ENCODE data around the gene PSMB5.
"Not testable (repeated sequence)": the region's sequence is repeated elsewhere in the genome, so short reads cannot be mapped to it uniquely, and the experiment has no call there.

Gene PSMB5

DNA sequence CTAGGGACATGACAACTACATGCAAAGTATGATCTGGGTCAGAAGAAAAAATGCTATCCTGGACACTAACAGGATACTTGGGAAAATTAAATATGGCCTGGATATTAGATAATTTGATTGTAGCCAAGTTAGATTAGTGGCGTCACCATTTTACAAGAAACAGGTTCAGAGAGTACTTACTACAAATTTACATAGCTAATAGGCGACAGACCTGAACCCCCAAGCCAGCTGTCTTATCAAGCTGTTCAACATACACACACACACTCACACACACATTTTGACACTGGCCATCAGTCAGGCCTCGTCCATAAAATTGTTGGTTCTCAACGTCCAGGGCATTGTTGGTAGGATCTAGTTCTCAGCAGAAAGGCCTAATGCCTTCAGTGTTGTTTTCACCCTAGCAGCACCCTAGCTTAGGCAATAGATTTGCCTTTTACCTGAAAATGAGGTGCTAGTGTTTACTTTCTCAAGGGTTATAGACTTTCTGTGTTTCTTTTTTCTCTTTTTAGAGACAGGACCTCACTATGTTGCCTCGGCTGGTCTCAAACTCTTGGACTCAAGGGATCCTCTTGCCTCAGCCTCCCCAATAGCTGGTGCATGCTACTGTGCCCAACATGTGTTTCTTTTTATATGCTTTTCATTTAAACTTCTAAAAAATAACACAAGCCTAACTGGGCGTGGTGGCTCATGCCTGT is 21.5 kb downstream of the PSMB5 start:
- no peak for DNase-seq

DNA sequence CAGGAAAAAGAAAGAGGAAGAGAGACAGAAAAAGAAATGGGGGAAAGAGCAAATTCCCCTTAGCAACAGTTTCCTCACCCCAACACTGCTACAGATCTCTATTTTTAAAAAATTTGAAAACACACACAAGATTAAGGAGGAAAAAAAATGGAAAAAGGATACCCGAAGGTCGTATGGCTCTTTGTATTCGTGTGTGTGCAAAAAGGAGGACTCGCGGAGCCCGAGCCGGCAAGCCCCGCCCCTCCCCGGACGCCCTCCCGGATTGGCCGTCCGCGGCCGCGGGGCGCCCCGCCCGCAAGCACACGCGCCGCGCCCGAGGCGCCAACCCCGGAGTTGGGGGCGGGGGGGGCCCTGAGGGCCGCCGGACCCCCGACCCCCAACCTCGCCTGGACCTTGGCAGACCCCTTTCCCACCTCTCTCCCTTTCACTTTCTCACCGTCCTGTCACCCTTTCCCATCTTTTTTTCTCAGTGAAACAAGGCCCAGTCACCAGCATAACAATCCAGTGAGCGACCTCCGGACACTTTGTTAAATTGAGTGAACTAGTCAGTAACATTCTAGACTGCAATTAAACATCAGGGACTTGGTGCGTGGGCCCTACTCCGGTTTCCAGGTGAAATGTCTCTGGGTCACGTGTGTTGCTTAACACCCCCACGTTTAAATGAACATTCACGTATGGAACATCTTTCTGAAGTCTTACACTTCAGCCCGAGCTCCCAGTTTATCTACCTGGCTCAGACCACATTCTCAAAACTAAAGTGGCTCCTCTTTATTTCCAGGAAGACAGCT is 24.6 kb downstream of the PSMB5 start, which contains the start of gene C14orf93:
Gene C14orf93, minus strand, starts transcription at position 205 of the 788 bp plus-strand sequence. CDS start 11,120 bp downstream, outside the sequence.
- peak; percentile 73 for DNase-seq

DNA sequence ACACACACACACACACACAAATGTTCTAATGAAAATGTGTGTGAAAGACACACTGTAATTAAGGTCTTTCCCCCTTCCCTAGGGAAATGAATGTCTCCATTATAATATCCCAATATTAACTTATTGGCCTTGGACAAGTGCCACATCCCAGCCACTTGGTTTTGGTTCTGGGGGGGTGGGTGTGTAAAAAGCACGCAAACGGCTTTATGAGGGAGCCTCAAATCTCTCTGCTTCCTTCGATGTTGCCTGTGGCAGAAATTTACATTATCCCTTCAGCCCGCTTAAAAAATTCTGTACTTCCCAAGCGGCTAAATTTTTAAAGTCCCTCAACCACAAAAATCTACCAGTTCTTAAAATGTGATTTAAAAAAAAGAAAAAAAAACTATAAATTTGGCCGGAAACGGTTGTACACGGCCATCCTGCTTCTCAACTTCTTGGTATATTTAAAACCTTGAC is 25.2 kb downstream of the PSMB5 start:
- no peak for DNase-seq

DNA sequence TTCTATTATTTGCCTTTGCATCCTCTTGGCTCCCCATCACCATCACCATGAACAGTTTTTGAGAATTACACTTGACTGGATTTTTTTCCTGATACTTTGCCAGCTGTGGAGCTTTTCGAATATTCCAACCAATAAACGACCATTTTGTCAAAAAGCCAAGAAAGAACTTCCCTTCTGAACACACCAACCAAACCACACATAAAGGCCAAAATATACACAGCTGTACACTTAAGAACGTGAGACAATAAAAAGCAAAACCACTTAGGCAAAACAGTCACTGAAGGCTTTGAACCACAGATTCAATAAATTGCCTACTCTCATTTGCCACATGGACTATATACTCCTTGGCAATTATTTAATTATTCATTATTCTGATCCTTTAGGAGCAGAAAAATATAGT is 25.9 kb downstream of the PSMB5 start:
- no peak for DNase-seq

GRCh38 chr14:23006544-23007419 is 27.9 kb downstream of the PSMB5 start:
- DNase-seq, result peak; percentile 98

DNA sequence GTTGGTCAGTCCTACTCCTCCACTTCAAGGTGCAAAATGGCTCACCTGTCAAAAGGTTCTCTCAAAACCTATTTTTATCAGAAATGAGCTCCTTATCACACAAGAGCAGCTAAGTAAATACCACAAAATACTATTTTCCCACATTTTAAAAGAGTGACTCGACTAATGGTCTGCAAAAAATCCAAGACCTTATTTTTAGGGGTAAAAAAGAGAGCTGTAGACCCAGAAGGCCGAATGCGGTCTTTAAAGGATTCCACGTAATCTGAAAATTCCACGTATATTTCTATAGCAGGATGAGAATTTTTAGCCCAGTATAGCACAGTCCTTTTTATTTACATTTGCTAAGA is 28.5 kb downstream of the PSMB5 start:
- no peak for DNase-seq

DNA sequence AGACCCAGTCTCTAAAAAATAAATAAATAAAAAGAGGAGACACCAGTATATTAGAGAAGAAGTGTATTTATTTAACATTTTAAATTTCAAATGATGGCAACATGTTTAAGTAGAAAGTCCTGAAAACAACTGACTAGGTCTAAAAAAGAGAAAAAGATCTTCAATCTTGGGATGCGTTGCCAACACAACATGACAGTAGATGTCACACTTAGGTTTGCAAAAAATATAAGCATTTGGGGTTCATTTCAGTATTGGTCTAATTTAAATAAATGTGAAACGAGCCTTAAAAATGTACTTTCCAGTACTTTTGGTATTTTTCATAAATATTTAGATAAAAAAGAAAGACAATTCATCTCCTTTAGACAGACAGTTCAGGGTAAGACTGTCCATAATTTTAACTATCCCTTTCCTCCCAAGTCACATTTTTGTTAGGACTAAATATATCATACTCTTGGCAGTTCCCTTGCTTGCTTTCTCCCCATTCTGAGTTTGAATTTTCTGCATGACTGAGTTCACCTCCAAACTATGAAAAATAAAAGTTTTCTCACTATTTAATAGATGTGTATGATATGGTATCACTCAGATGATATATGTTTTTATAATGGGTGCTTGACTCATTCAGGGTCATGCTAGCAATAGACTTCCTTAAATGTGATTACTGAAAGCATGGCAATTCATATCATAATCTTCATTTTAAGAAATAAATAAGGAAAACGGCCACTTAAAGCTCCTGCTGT is 29.1 kb downstream of the PSMB5 start:
- peak; percentile 24 for DNase-seq

GRCh38 chr14:23004274-23004673 is 30.4 kb downstream of the PSMB5 start:
- not testable (repeated sequence) for DNase-seq

DNA sequence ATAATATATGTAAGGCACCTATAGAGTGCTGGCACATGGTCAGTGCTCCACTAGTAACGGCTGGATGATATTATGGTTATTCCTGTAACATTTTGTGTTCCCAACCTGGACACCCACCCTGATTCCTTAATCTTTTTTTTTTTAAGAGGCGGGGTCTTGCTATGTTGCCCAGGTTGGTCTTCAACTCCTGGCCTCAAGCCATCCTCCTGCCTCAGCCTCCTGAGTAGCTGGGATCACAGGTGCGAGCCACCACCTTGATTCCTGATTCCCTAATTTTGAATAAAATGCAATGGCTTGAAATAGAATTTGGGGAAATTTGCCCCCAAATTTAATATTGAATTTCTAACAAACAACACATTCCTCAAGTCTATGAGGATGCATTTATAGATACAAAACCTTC is 32.1 kb downstream of the PSMB5 start:
- DNase-seq, result no peak

- DNase-seq, result no peak
These were observed 33.8 kb downstream of the PSMB5 start for GRCh38 chr14:23000860-23001259.

- DNase-seq, result no peak
These were observed 36.2 kb downstream of the PSMB5 start for GRCh38 chr14:22998329-22999012.

DNA sequence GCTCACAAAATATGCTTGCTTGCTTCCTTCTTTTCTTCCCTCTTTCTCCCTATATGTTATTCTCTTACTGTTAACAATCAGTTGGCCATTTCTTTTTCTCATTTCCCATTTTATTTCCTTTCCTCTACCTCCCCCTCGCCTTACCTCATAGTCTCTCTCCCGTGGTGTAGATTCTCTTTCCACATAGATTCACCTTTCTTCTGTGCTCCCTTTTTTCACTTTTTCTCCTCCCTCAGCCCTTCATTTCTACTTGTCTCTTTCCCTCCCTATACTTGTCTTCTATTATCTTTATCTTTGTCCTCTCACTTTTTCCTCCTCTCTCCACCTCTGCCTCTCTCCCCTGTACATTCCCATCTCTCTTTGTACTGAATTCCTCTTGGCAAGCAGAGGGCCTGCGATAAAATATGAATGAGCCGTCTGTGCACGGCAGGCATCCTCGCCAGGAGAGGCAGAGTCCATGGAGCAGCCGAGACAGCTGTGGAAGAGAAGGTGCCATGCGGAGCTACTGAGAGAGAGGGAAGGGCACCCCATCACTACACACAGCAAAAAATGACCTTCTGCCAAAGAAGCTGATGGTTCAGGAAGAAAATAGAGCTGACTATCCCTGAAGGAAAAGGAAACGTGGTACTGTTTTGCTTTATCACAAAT is 36.9 kb downstream of the PSMB5 start:
- no peak for DNase-seq

GRCh38 chr14:22996768-22997654 is 37.7 kb downstream of the PSMB5 start:
- DNase-seq, result no peak

DNA sequence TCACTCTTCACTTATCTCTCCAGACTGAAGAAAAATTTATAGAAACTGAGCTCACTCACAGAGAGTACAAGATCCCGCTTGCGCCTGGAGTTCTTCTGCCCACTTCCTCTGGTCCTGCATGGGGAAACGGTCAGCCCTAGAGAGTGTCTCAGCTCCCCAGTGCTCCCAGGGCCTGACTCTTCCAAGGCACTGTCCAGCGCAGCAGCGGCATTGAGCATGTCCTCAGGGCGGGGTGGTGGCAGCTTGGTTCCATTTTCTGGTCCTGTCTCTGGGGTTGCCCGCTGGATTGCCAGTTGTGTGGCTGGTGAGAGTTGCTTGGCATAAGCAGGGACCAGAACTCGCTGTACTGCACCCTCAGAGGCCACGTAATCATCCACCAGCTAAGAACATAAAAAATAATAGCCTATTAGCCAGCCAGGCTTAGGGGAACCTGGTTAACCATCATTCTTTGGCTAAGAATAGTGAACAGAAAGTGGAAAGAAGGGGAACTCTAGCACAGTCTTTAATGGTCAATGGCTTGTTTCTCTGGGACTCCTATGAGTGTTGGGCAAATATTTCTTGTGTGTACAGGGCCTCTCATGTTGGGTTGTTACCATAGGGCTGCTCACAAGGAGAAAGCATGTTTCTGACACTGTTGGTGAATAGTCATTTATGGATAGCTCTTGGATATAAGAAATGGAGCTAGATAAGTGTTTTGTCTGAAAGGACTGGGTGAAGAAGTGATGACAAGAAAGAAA is 38.6 kb downstream of the PSMB5 start:
- no peak for DNase-seq

- peak; percentile 65 for DNase-seq
These were observed 39.9 kb downstream of the PSMB5 start for GRCh38 chr14:22994762-22995275.

- no peak for DNase-seq
These were observed 41.2 kb downstream of the PSMB5 start for GRCh38 chr14:22993517-22993916.

- DNase-seq, result no peak
These were observed 42.8 kb downstream of the PSMB5 start for GRCh38 chr14:22991852-22992251.

DNA sequence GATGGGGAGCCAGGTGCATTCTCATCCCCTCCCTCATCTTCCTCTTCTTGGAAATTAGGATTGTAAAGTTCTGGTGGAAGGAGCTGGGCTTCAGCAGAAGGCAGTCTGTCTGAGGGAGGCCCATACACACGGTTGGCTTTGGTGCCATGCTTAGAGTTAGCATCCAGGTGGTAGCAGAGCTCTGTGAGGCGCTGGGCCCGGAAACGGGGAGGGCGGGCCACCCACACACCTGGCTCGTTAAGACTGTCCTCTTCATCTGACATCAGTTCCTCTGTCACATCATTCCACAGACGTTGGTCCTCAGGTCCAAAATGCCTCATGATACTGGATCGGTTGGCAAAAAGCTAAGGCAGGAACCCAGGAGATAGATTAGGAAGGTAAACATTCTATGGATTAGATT is 47.4 kb downstream of the PSMB5 start:
- no peak for DNase-seq

DNA sequence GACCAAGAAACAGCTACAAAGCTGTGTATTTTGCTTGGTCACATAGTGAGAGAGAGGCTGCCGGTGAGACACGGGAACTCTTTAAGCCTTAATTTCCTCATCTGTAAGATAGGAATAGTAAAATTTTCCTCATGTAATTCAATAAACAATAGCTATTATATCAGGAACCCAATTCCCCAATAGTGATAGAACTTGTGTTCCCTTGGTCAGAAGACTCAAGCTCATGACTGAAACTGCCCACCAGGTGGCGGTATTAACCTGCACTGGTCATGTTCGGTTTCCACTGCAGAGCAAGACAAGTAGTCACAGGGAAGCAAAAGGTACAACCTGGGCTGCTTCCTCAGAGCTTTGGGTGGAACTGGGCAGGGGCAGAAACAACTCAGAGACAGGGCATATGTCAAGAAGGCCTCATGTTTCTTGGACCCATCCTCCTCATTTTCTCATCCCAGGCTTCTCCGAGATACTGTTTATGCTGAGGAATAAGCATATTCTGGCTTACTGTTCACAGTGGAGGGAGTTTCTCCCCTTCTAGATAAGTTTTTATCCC is 48.1 kb downstream of the PSMB5 start:
- DNase-seq, result peak; percentile 80

Measured in fibroblast of skin of scalp (primary cell).